Measurements from ENCODE around the gene TIMELESS.

GRCh38 chr12:56387152-56387736, 62.0 kb downstream of the TIMELESS start:
- TF ChIP-seq CTCF (IDR thresholded peaks at IDR 0.05 in 4 of 5, conservative IDR thresholded peaks at IDR 0.05 in 1 of 5) (no peak), POLR2A (IDR thresholded peaks at IDR 0.05) (no peak)

All from gastrocnemius medialis (tissue), 4 donors.